HEK293 (cell line): ENCODE data around the gene AFF1.
"Not testable (repeated sequence)": the region's sequence is repeated elsewhere in the genome, so short reads cannot be mapped to it uniquely, and the experiment has no call there.

Experiments used
- CTCF ChIP-seq: fragments of 450-650 bp; formaldehyde crosslinking; IDR thresholded peaks from 2 replicates; pipeline ENCODE4 v1.5.1; 2016; ENCODE audit warnings: missing biosample characterization, missing genetic modification characterization
- REST ChIP-seq: fragments of 450-650 bp; formaldehyde crosslinking; IDR thresholded peaks from 2 replicates; pipeline ENCODE4 v1.5.1; 2016; ENCODE audit warnings: missing biosample characterization, missing genetic modification characterization
- ZBTB7A ChIP-seq: fragments of 450-650 bp; formaldehyde crosslinking; IDR thresholded peaks from 2 replicates; pipeline ENCODE4 v1.5.1; 2016; ENCODE audit warnings: low read depth, missing biosample characterization, missing genetic modification characterization
- ZNF112 ChIP-seq: fragments of 450-650 bp; formaldehyde crosslinking; IDR thresholded peaks from 2 replicates; pipeline ENCODE4 v1.5.0; 2017; ENCODE audit warnings: missing biosample characterization, missing genetic modification characterization
- ZNF18 ChIP-seq: fragments of 450-650 bp; formaldehyde crosslinking; IDR thresholded peaks from 2 replicates; pipeline ENCODE4 v1.5.1; 2016; ENCODE audit warnings: missing biosample characterization, missing genetic modification characterization
- ZNF341 ChIP-seq: fragments of 450-650 bp; formaldehyde crosslinking; IDR thresholded peaks from 2 replicates; pipeline ENCODE4; 2016; ENCODE audit warnings: low read depth, missing biosample characterization, missing genetic modification characterization
- ZNF362 ChIP-seq: fragments of 450-650 bp; formaldehyde crosslinking; IDR thresholded peaks from 2 replicates; pipeline ENCODE4 v1.5.1; 2016; ENCODE audit warnings: missing biosample characterization, missing genetic modification characterization
- ZNF670 ChIP-seq: fragments of 450-650 bp; formaldehyde crosslinking; IDR thresholded peaks from 2 replicates; pipeline ENCODE4 v1.5.1; 2016; ENCODE audit warnings: missing biosample characterization, missing genetic modification characterization, low read depth

GRCh38 chr4:86996510-86996909 is 61.7 kb downstream of the AFF1 start:
- TF ChIP-seq CTCF (tag by site-specific recombination); ZNF18 (tag by site-specific recombination); ZBTB7A; ZNF341 (tag by site-specific recombination); ZNF112 (tag by site-specific recombination); ZNF362 (tag by site-specific recombination); REST (tag by site-specific recombination); ZNF670 (tag by site-specific recombination): not testable (repeated sequence)
